ENCODE results near the gene BMAL1.
"Not testable (repeated sequence)": the region's sequence is repeated elsewhere in the genome, so short reads cannot be mapped to it uniquely, and the experiment has no call there.

- TF ChIP-seq POLR2AphosphoS5, POLR2A, SPI1, TAF1, POU2F2 (IDR thresholded peaks at IDR 0.05; ENCODE audit: low read depth, low read length): not testable (repeated sequence)
These were observed 159.2 kb downstream of the BMAL1 start for GRCh38 chr11:13436836-13437235.

Measured in GM12891 (cell line).